Activated CD4-positive, alpha-beta memory T cell treated with anti-CD3 and anti-CD28 coated beads, Interleukin-2, amount 10 ng/mL, durations not matched to agents 7 days and 5 days (primary cell): ENCODE measurements around the gene H1-8. TPM values are rescaled to one million over a fixed set of nuclear protein-coding genes. Genes with fewer than 3 reads are reported as not detected.
A peak's percentile ranks its signal among the peaks of the same experiment; 100 is the strongest.

ENCODE experiments used
- CTCF ChIA-PET: fragments of 350-600 bp; sonication (Branson Sonifier 250); formaldehyde crosslinking; loops from one replicate; lab custom pipeline; 2021; ENCODE audit warnings: antibody characterized with exemption, inconsistent platforms; lab: Charles Lee
- POLR2A ChIA-PET: fragments of 350-600 bp; sonication (Branson Sonifier 250); formaldehyde crosslinking; loops from one replicate; lab custom pipeline; 2021; ENCODE audit warnings: antibody characterized with exemption; lab: Charles Lee
- DNase-seq: peaks from one replicate; pipeline ENCODE4 v3.0.0-alpha.2; 2020
- H3K27ac Mint-ChIP-seq: one replicate; pipeline ENCODE4 v1.8.0; 2021; ENCODE audit warnings: mild to moderate bottlenecking, mixed read lengths
- H3K27me3 Mint-ChIP-seq: one replicate; pipeline ENCODE4 v1.8.0; 2021; ENCODE audit warnings: mixed read lengths
- H3K36me3 Mint-ChIP-seq: one replicate; pipeline ENCODE4 v1.8.0; 2021; ENCODE audit warnings: low read depth, mixed read lengths
- H3K4me1 Mint-ChIP-seq: one replicate; pipeline ENCODE4 v1.8.0; 2021; ENCODE audit warnings: mixed read lengths
- H3K4me3 Mint-ChIP-seq: one replicate; pipeline ENCODE4 v1.8.0; 2021; ENCODE audit warnings: mild to moderate bottlenecking, mixed read lengths
- H3K9me3 Mint-ChIP-seq: one replicate; pipeline ENCODE4 v1.8.0; 2021; ENCODE audit warnings: mixed read lengths
- total RNA-seq, 2 experiments: library from RNA; stranded (reverse); gene quantifications; one replicate each; pipeline ENCODE4 v1.2.3, GENCODE V29; 2021

H1-8 gene
- total RNA-seq, 2 experiments from 2014 or later: not detected

DNA sequence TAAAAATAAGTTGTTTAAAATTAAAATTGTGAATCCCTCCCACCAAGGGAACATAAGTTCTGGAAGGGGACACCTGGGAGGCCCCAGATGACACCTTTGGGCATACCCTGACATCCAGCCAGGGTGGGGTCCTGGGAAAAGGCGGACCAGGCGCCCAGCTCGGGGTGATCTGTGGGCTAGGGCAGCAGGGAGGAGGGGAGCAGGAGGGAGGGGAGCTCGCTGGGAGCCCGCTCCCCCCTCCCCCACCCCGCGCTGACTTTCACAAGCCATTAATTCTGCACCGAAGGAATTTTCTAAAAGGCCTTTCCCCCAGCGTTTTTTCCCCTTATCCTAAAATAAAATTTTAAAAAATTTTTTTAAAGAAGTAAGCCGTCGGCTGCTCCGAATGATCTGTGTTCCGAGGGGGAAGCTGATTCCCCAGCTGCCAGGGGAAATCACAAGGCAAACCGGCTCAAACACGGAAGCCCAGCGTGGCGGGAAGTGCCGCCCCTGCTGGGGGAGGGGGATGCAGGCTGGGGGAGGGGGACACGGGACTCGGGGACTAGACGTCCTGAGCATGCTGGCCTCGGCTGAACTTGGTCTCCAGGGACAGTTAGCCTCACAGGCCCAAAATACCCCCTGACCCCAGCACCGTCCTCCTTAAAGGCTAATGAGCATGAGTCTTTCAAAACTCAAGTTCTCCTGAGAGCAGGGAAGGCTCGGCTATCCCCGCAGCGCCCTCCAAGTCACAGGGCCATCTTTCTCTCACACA lies 49.6 kb downstream of the H1-8 start:
- no peak overlapping the region for H3K27ac Mint-ChIP-seq
- H3K36me3 Mint-ChIP-seq: no peaks in the 10 kb centered on the region
- peaks cover 43% of the 10 kb centered on the region for H3K27me3 Mint-ChIP-seq
- no peak for DNase-seq
- H3K4me1 Mint-ChIP-seq: peaks cover 27% of the 10 kb centered on the region
- ChIA-PET CTCF (interaction anchor here (0.5 to 2.3 kb wide), 2 partner anchors 16 to 801 kb away, joined by 3 to 8 read pairs; no protein-coding TSS in a partner anchor), POLR2A (interaction anchor here (2.2 kb wide), 2 partner anchors 15 to 276 kb away, joined by 5 to 30 read pairs; a partner anchor contains a TSS)
- no peak overlapping the region for H3K4me3 Mint-ChIP-seq
- no peaks in the 10 kb centered on the region for H3K9me3 Mint-ChIP-seq

- DNase-seq: peak; percentile 22
- Mint-ChIP-seq H3K4me3 (no peak overlapping the region), H3K27ac (peak overlapping the region; percentile 64), H3K9me3 (no peaks in the 10 kb centered on the region), H3K4me1 (peaks cover 27% of the 10 kb centered on the region), H3K36me3 (no peaks in the 10 kb centered on the region), H3K27me3 (peaks cover 43% of the 10 kb centered on the region)
- CTCF ChIA-PET: interaction anchor here (1.5 to 2.3 kb wide), 3 partner anchors 13 to 103 kb away, joined by 4 to 9 read pairs (median 8); partner anchors contain the start of gene PLXND1
- POLR2A ChIA-PET: interaction anchor here (1.1 to 2.2 kb wide), 5 partner anchors 13 to 277 kb away, joined by 3 to 30 read pairs (median 5); partner anchors contain the start of gene EFCAB12
These were observed 50.2 kb downstream of the H1-8 start for GRCh38 chr3:129593230-129593594.

DNA sequence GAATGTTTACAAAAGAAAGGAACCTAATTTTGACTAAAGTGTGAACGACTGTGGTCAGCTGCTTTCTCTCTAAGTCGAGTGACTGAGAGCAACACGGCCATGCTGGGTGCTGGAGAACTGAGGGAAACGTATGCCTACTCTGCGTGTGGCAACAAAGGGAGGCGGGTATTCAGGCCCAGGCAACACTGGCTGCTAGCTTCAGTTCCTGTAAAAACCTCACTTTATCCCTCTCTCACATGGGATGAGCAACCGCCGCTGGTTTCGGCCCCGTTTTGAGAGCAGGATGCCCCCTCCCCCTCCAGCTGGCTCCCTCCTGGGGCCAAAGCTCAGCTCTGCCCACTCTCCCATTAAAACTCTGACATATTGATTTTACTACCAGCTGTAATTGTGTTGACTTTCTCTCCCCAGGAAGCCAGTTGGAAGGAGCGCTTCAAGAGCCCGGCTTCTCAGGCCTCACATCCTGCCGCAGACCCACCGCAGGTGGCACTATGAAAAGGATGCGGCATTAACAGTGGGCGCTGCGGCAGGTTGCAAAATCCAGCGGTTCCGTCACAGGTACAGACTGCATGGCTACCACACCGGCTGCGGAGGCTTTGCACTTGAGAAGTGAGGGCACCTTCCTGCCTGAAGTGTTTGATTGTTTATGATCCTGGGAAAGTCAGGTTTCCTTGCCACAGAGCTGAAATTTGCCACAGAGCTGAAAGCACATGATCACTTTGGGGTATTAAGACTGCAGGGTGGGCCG lies 50.8 kb downstream of the H1-8 start:
- H3K9me3 Mint-ChIP-seq: no peaks in the 10 kb centered on the region
- POLR2A ChIA-PET: interaction anchor here (1.1 to 2.2 kb wide), 6 partner anchors 10 to 277 kb away, joined by 3 to 30 read pairs (median 5); partner anchors contain the start of gene EFCAB12
- DNase-seq: peak; percentile 86
- peak overlapping the region; percentile 64 for H3K27ac Mint-ChIP-seq
- H3K36me3 Mint-ChIP-seq: no peaks in the 10 kb centered on the region
- CTCF ChIA-PET: interaction anchor here (1.0 to 2.3 kb wide), 4 partner anchors 12 to 103 kb away, joined by 3 to 9 read pairs (median 6); partner anchors contain the start of gene PLXND1
- peaks cover 27% of the 10 kb centered on the region for H3K4me1 Mint-ChIP-seq
- H3K4me3 Mint-ChIP-seq: peak overlapping the region; percentile 25
- peaks cover 46% of the 10 kb centered on the region for H3K27me3 Mint-ChIP-seq

- H3K4me3 Mint-ChIP-seq: no peak overlapping the region
- peaks cover 27% of the 10 kb centered on the region for H3K4me1 Mint-ChIP-seq
- CTCF ChIA-PET: interaction anchor here (1.0 to 2.3 kb wide), 4 partner anchors 12 to 104 kb away, joined by 3 to 9 read pairs (median 6); partner anchors contain the start of gene PLXND1
- H3K27ac Mint-ChIP-seq: peak overlapping the region; percentile 64
- H3K27me3 Mint-ChIP-seq: peaks cover 49% of the 10 kb centered on the region
- no peaks in the 10 kb centered on the region for H3K9me3 Mint-ChIP-seq
- H3K36me3 Mint-ChIP-seq: no peaks in the 10 kb centered on the region
- no peak for DNase-seq
- POLR2A ChIA-PET: interaction anchor here (1.2 to 2.2 kb wide), 3 partner anchors 9 to 17 kb away, joined by 5 to 30 read pairs (median 6); no protein-coding TSS in a partner anchor
These were observed 51.4 kb downstream of the H1-8 start for GRCh38 chr3:129594409-129594808.

GRCh38 chr3:129594907-129595390 lies 52.0 kb downstream of the H1-8 start:
- Mint-ChIP-seq H3K4me1 (peaks cover 30% of the 10 kb centered on the region), H3K27me3 (peaks cover 50% of the 10 kb centered on the region), H3K4me3 (no peak overlapping the region), H3K27ac (no peak overlapping the region), H3K36me3 (no peaks in the 10 kb centered on the region), H3K9me3 (no peaks in the 10 kb centered on the region)
- ChIA-PET CTCF (interaction anchor here (1.5 kb wide), 1 partner anchor 11 kb away, joined by 4 read pairs; the partner anchor contains the start of gene PLXND1), POLR2A (interaction anchor here (1.2 to 1.3 kb wide), 3 partner anchors 8 to 17 kb away, joined by 3 to 6 read pairs (median 4); no protein-coding TSS in a partner anchor)
- no peak for DNase-seq

- Mint-ChIP-seq H3K4me1 (peaks cover 30% of the 10 kb centered on the region), H3K27ac (no peak overlapping the region), H3K9me3 (no peaks in the 10 kb centered on the region), H3K4me3 (no peak overlapping the region), H3K36me3 (no peaks in the 10 kb centered on the region), H3K27me3 (peaks cover 54% of the 10 kb centered on the region)
- ChIA-PET CTCF (no interaction called here), POLR2A (interaction anchor here (1.2 to 1.3 kb wide), 2 partner anchors 10 to 18 kb away, joined by 3 to 4 read pairs; no protein-coding TSS in a partner anchor)
- DNase-seq: no peak
These were observed 52.7 kb downstream of the H1-8 start for GRCh38 chr3:129595544-129596193.

DNA sequence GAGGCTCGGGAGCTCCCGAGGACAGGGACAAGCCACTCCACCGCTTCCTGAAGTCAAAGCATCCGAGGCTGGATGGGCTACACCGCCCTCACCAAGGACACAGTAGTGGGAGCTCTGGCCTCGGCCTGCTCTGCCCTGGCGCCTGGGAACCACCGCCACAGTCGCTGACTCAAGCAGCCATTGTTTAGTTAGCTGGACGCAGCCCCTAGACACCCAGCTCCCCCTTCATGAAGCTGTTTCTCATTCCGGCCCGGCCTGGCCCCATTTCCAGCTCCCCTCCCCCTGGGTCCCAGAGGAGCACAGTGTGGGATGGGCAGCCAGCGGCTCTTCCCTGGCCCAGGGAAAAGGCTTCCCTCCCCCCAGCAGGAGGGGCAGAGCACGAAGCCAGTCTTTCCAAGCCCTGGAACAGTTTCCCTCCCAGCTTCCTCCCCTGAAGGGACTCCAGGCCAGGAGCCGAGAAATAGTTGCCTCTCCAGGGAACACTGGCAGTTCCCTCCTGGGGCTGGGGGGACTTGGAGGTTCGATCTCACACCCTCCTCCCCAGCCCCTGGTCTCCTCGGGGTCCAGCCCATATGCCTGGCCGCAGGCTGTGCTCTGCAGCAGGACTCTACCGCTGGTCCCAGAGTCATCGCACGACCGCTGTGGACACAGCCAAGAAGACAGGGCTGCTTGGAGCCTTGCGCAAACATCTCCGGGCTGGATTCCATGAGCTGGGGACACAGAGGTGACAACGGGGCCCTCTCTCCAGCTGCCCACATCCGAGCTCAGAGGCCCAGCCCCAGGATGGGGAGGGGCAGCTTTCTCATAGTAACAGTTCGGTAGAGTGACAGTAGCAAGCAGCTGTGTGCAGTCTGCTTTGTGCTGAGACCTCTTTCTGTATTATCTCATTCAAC lies 53.5 kb downstream of the H1-8 start:
- DNase-seq: no peak
- H3K4me3 Mint-ChIP-seq: no peak overlapping the region
- H3K4me1 Mint-ChIP-seq: peaks cover 30% of the 10 kb centered on the region
- H3K36me3 Mint-ChIP-seq: no peaks in the 10 kb centered on the region
- peaks cover 52% of the 10 kb centered on the region for H3K27me3 Mint-ChIP-seq
- CTCF ChIA-PET: no interaction called here
- POLR2A ChIA-PET: interaction anchor here (1.2 to 1.3 kb wide), 2 partner anchors 9 to 19 kb away, joined by 3 to 4 read pairs; no protein-coding TSS in a partner anchor
- H3K9me3 Mint-ChIP-seq: no peaks in the 10 kb centered on the region
- H3K27ac Mint-ChIP-seq: no peak overlapping the region

- CTCF ChIA-PET: no interaction called here
These were observed 54.4 kb downstream of the H1-8 start for GRCh38 chr3:129597087-129597999.

GRCh38 chr3:129598000-129598381 lies 55.0 kb downstream of the H1-8 start:
- H3K4me3 Mint-ChIP-seq: no peak overlapping the region
- H3K27ac Mint-ChIP-seq: no peak overlapping the region
- no peak for DNase-seq
- ChIA-PET POLR2A (no interaction called here), CTCF (no interaction called here)
- no peaks in the 10 kb centered on the region for H3K36me3 Mint-ChIP-seq
- peaks cover 22% of the 10 kb centered on the region for H3K4me1 Mint-ChIP-seq
- no peaks in the 10 kb centered on the region for H3K9me3 Mint-ChIP-seq
- H3K27me3 Mint-ChIP-seq: peaks cover 58% of the 10 kb centered on the region

More at GRCh38 chr3:129597087-129597999, 54.4 kb downstream of the H1-8 start:
- Mint-ChIP-seq H3K4me1 (peaks cover 23% of the 10 kb centered on the region), H3K36me3 (no peaks in the 10 kb centered on the region), H3K27me3 (peaks cover 53% of the 10 kb centered on the region), H3K9me3 (no peaks in the 10 kb centered on the region), H3K27ac (no peak overlapping the region), H3K4me3 (no peak overlapping the region)
- POLR2A ChIA-PET: no interaction called here
- DNase-seq: no peak

DNA sequence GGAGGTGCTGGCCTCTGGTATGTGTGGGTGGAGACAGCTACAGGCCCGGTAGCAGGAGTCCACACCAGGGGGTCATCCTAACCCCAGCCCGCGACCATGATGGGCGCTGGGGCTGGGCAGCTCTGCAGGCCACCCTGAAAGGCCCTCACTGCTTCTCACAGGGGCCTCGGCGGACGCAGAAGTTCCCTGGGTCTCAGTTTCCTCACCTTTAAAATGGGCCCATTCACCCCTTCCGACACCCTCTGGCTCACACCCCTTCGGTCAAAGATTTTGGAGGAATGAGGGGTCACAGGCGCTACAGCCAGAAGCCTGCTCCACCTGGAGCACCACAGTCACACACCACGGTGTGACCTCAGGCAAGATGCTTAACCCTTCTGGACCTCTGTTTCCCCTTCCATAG lies 55.5 kb downstream of the H1-8 start:
- POLR2A ChIA-PET: no interaction called here
- DNase-seq: no peak
- CTCF ChIA-PET: no interaction called here
- Mint-ChIP-seq H3K27me3 (peaks cover 60% of the 10 kb centered on the region), H3K27ac (no peak overlapping the region), H3K4me3 (no peak overlapping the region), H3K4me1 (peaks cover 17% of the 10 kb centered on the region), H3K36me3 (no peaks in the 10 kb centered on the region), H3K9me3 (no peaks in the 10 kb centered on the region)

- Mint-ChIP-seq H3K27me3 (peaks cover 62% of the 10 kb centered on the region), H3K36me3 (no peaks in the 10 kb centered on the region), H3K4me3 (no peak overlapping the region), H3K4me1 (peaks cover 11% of the 10 kb centered on the region), H3K27ac (no peak overlapping the region), H3K9me3 (no peaks in the 10 kb centered on the region)
- ChIA-PET POLR2A (no interaction called here), CTCF (no interaction called here)
- DNase-seq: no peak
These were observed 56.1 kb downstream of the H1-8 start for GRCh38 chr3:129599073-129599472.
